IMR-90 (cell line): ENCODE results near the gene ITFG2. TPM values are rescaled to one million over a fixed set of nuclear protein-coding genes. Genes with fewer than 3 reads are reported as not detected.

ENCODE experiments used
- ATAC-seq: fragments of 200-7000 bp; cut with Tn5 transposase; 2 replicates; pipeline ENCODE4 v1.9.1; 2020; ENCODE audit warnings: low read depth, mild to moderate bottlenecking, moderate library complexity
- BruUV-seq: library from RNA; stranded (reverse); fragments of 400-500 nt; replicated peaks from 2 replicates; lab custom pipeline; 2021; lab: Mats Ljungman, UMichigan
- CTCF ChIA-PET: fragments of 300-600 bp; formaldehyde crosslinking; extraction: SDS; loops from one replicate; lab custom pipeline; 2021; ENCODE audit warnings: antibody characterized with exemption; lab: Yijun Ruan, JAX
- POLR2A ChIA-PET: fragments of 300-600 bp; sonication (Branson Sonifier 250); formaldehyde crosslinking; loops from one replicate; lab custom pipeline; 2022; ENCODE audit warnings: antibody characterized with exemption; ENCODE audit not compliant: unreplicated experiment; lab: Charles Lee
- DNase-seq: peaks from one replicate; pipeline ENCODE4 v3.0.0; 2013
- H2AFZ ChIP-seq: replicated peaks from 2 replicates; pipeline ENCODE3; 2013; ENCODE audit warnings: low read length, mild to moderate bottlenecking; ENCODE audit not compliant: poor library complexity
- H2AK5ac ChIP-seq: 2 replicates; pipeline ENCODE4 v1.6.1; 2013; ENCODE audit warnings: low read depth, low read length, inconsistent platforms
- H2AK9ac ChIP-seq: replicated peaks from 2 replicates; pipeline ENCODE3; 2013; ENCODE audit warnings: mild to moderate bottlenecking, low read depth, low read length, moderate library complexity; ENCODE audit not compliant: poor library complexity
- H2BK120ac ChIP-seq: 2 replicates; pipeline ENCODE4 v1.6.1; 2013; ENCODE audit warnings: low read depth, low read length, inconsistent platforms
- H2BK15ac ChIP-seq: 3 replicates; pipeline ENCODE4 v1.6.1; 2013; ENCODE audit warnings: low read depth, low read length, inconsistent platforms
- H2BK20ac ChIP-seq: 2 replicates; pipeline ENCODE4 v1.6.1; 2013; ENCODE audit warnings: low read depth, mild to moderate bottlenecking, inconsistent platforms, low read length, moderate library complexity
- H2BK5ac ChIP-seq: 2 replicates; pipeline ENCODE4 v1.6.1; 2013; ENCODE audit warnings: mild to moderate bottlenecking, low read depth, low read length, inconsistent platforms; ENCODE audit not compliant: poor library complexity, severe bottlenecking
- H3K14ac ChIP-seq: replicated peaks from 2 replicates; pipeline ENCODE4 v1.6.1; 2013; ENCODE audit warnings: low read depth, low read length, inconsistent platforms
- H3K18ac ChIP-seq: 2 replicates; pipeline ENCODE4 v1.6.1; 2013; ENCODE audit warnings: low read depth, low read length, control low read depth
- H3K23ac ChIP-seq: 2 replicates; pipeline ENCODE4 v1.6.1; 2013; ENCODE audit warnings: low read depth, low read length, inconsistent platforms
- H3K27ac ChIP-seq: 2 replicates; pipeline ENCODE4 v1.5.1; 2013; ENCODE audit warnings: mild to moderate bottlenecking, control low read depth, low read length; ENCODE audit not compliant: insufficient read depth
- H3K27me3 ChIP-seq: 2 replicates; pipeline ENCODE4 v1.6.1; 2013; ENCODE audit warnings: low read length; ENCODE audit not compliant: control insufficient read depth, insufficient read depth
- H3K36me3 ChIP-seq: 2 replicates; pipeline ENCODE4 v1.6.1; 2013; ENCODE audit warnings: low read length, mixed read lengths; ENCODE audit not compliant: control insufficient read depth, insufficient read depth
- H3K4ac ChIP-seq: 2 replicates; pipeline ENCODE4 v1.6.1; 2013; ENCODE audit warnings: low read depth, low read length, inconsistent platforms
- H3K4me1 ChIP-seq: 2 replicates; pipeline ENCODE4 v1.6.1; 2013; ENCODE audit warnings: low read length, mixed read lengths; ENCODE audit not compliant: control insufficient read depth, insufficient read depth
- H3K4me2 ChIP-seq: 2 replicates; pipeline ENCODE4 v1.6.1; 2013; ENCODE audit warnings: low read depth, mild to moderate bottlenecking, control low read depth, low read length, moderate library complexity
- H3K4me3 ChIP-seq: 2 replicates; pipeline ENCODE4 v1.5.1; 2013; ENCODE audit warnings: low read depth, mild to moderate bottlenecking, control low read depth, low read length, moderate library complexity; ENCODE audit not compliant: insufficient read depth
- H3K56ac ChIP-seq: 2 replicates; pipeline ENCODE4 v1.6.1; 2013; ENCODE audit warnings: low read length, inconsistent platforms; ENCODE audit not compliant: insufficient read depth; ENCODE audit errors: extremely low read depth
- H3K79me1 ChIP-seq, 2 experiments: 2 replicates each; pipeline ENCODE4 v1.6.1; 2013; ENCODE audit warnings: low read length in 2 of 2, inconsistent platforms in 1 of 2, low read depth in 1 of 2
- H3K9ac ChIP-seq: 2 replicates; pipeline ENCODE4 v1.6.1; 2013; ENCODE audit warnings: low read depth, low read length, control low read depth
- H3K9me1 ChIP-seq: 2 replicates; pipeline ENCODE4 v1.6.1; 2013; ENCODE audit warnings: low read length, inconsistent platforms; ENCODE audit not compliant: insufficient read depth
- H3K9me3 ChIP-seq: 2 replicates; pipeline ENCODE4 v1.6.1; 2013; ENCODE audit warnings: low read length; ENCODE audit not compliant: control insufficient read depth, insufficient read depth
- H4K20me1 ChIP-seq: 2 replicates; pipeline ENCODE4 v1.6.1; 2013; ENCODE audit warnings: low read length, inconsistent platforms; ENCODE audit not compliant: insufficient read depth
- H4K5ac ChIP-seq: 2 replicates; pipeline ENCODE4 v1.6.1; 2013; ENCODE audit warnings: mild to moderate bottlenecking, low read depth, low read length, control low read depth
- H4K8ac ChIP-seq, 2 experiments: 2 replicates each; pipeline ENCODE4 v1.6.1; 2013; ENCODE audit warnings: low read depth in 2 of 2, low read length in 2 of 2, control low read depth in 1 of 2, inconsistent platforms in 1 of 2
- H4K91ac ChIP-seq: 2 replicates; pipeline ENCODE4 v1.6.1; 2013; ENCODE audit warnings: low read depth, low read length, inconsistent platforms; ENCODE audit not compliant: insufficient read depth
- CHD1 ChIP-seq: IDR thresholded peaks from 2 replicates; pipeline ENCODE4 v1.6.1; 2012; ENCODE audit warnings: low read depth, low read length, improper control_type of control experiment
- CTCF ChIP-seq: conservative IDR thresholded peaks from 2 replicates; pipeline ENCODE4 v1.5.1; 2012; ENCODE audit warnings: mild to moderate bottlenecking, low read depth, low read length, improper control_type of control experiment
- FOS ChIP-seq: fragments of 150-350 bp; IDR thresholded peaks from 2 replicates; pipeline ENCODE4 v1.6.1; 2016; ENCODE audit warnings: low read depth, low read length
- MAFK ChIP-seq: IDR thresholded peaks from 2 replicates; pipeline ENCODE4 v1.6.1; 2012; ENCODE audit warnings: low read depth, low read length, improper control_type of control experiment
- NFE2L2 ChIP-seq: fragments of 150-350 bp; IDR thresholded peaks from 2 replicates; pipeline ENCODE4 v1.6.1; 2016; ENCODE audit warnings: low read depth, mild to moderate bottlenecking, low read length
- POLR2A ChIP-seq: IDR thresholded peaks from 2 replicates; pipeline ENCODE4 v1.6.1; 2012; ENCODE audit warnings: mild to moderate bottlenecking, low read depth, low read length
- RAD21 ChIP-seq: IDR thresholded peaks from 2 replicates; pipeline ENCODE4 v1.6.1; 2012; ENCODE audit warnings: low read length, improper control_type of control experiment
- SMC3 ChIP-seq: fragments of 150-350 bp; IDR thresholded peaks from 2 replicates; pipeline ENCODE4 v1.6.1; 2016; ENCODE audit warnings: low read depth, mild to moderate bottlenecking, antibody characterized with exemption, low read length, moderate library complexity
- WGBS, 2 experiments: methylation state at CpG; one replicate each; pipeline versions ENCODE4 v1.1.5 to v1.1.7; 2013; ENCODE audit warnings: missing lambda C conversion rate in 2 of 2; ENCODE audit not compliant: insufficient read length in 1 of 2; ENCODE audit errors: extremely low coverage in 2 of 2; 5-methylcytosine and 5-hydroxymethylcytosine counted together
- dilution Hi-C: fragments of 300-500 bp; cut with HindIII; formaldehyde crosslinking; loops from one replicate; pipeline ENCODE4 v1.14.3; 2018; ENCODE audit warnings: low sequenced_read_pairs; ENCODE audit not compliant: unreplicated experiment
- in situ Hi-C: fragments of 300-500 bp; cut with MboI; formaldehyde crosslinking; loops from 3 replicates; pipeline ENCODE4 v1.14.3; 2019; ENCODE audit warnings: low sequenced_read_pairs, inconsistent platforms, mixed read lengths
- intact Hi-C: fragments of 100-400 bp; cut with micrococcal nuclease; formaldehyde crosslinking; loops from 2 replicates; pipeline ENCODE4 v1.10.0; 2022
- polyA plus RNA-seq, 3 experiments: library from polyadenylated mRNA; depleted of rRNA; stranded (reverse); fragments of >200 nt; gene quantifications; 2 replicates each; pipeline ENCODE4 v1.2.3, GENCODE V29; 2012; ENCODE audit warnings: low replicate concordance in 1 of 3
- total RNA-seq: library from RNA; depleted of rRNA; stranded (reverse); fragments of >200 nt; gene quantifications from 2 replicates; pipeline ENCODE4 v1.2.3, GENCODE V29; 2012

ITFG2 gene
- total and polyA plus RNA-seq, 2 of the 4 experiments (the other 2 are of a cell fraction): 20.3 to 25.5 TPM

GRCh38 chr12:2796187-2796666 is 16.2 kb upstream of the ITFG2 start:
- H3K4me1 ChIP-seq: peaks cover 4% of the 10 kb centered on the region; the same call in 1 of the 2 replicates
- TF ChIP-seq SMC3 (no peak), MAFK (no peak), CTCF (no peak), NFE2L2 (no peak), CHD1 (no peak), POLR2A (no peak), RAD21 (no peak), FOS (no peak)
- peak overlapping the region; percentile 2; the same call in 1 of the 2 replicates for H4K5ac ChIP-seq
- in situ Hi-C loops (no loop called here), intact Hi-C loops (no loop called here), dilution Hi-C loops (no loop called here)
- H3K9ac ChIP-seq: peak overlapping the region; percentile 80
- ChIA-PET POLR2A (no interaction called here), CTCF (no interaction called here)
- H3K9me1 ChIP-seq: peaks cover 8% of the 10 kb centered on the region; the same call in 1 of the 2 replicates
- H3K79me1 ChIP-seq: peaks cover 33 to 43% of the 10 kb centered on the region in 2 experiments
- H2AK9ac ChIP-seq: peak overlapping the region; percentile 47
- peak overlapping the region; percentile 1 for H2BK5ac ChIP-seq
- H3K36me3 ChIP-seq: peaks cover 33% of the 10 kb centered on the region
- WGBS, 2 experiments: 0% methylated on average over 5 of the region's 14 CpGs; no CpG with 5 or more reads in 1 of the 2 experiments
- DNase-seq: no peak
- peak overlapping the region; percentile 60 for H3K4me3 ChIP-seq
- H2BK20ac ChIP-seq: no peak overlapping the region
- H3K56ac ChIP-seq: peak overlapping the region; percentile 17; the same call in 1 of the 2 replicates
- peak overlapping the region; percentile 2; the same call in 1 of the 2 replicates for H3K18ac ChIP-seq
- H3K4me2 ChIP-seq: peak overlapping the region; percentile 90
- H3K9me3 ChIP-seq: no peaks in the 10 kb centered on the region
- H2AFZ ChIP-seq: peak overlapping the region; percentile 88
- H4K20me1 ChIP-seq: peaks cover 21% of the 10 kb centered on the region; the same call in 1 of the 2 replicates
- no peaks in the 10 kb centered on the region for H3K27me3 ChIP-seq
- H2BK15ac ChIP-seq: no peak overlapping the region
- H3K14ac ChIP-seq: peak overlapping the region; percentile 84
- peak overlapping the region; percentile 17 to 57; a peak in 2 of 4 replicates for H4K8ac ChIP-seq
- BruUV-seq: no TSS peak
- H3K27ac ChIP-seq: peak overlapping the region; percentile 38
- H2AK5ac ChIP-seq: peak overlapping the region; percentile 5; the same call in 1 of the 2 replicates
- no peak for ATAC-seq
- H2BK120ac ChIP-seq: no peak overlapping the region; the same call in 1 of the 2 replicates
- peak overlapping the region; percentile 76 for H3K23ac ChIP-seq
- peak overlapping the region; percentile 55 for H3K4ac ChIP-seq
- peak overlapping the region; percentile 31; the same call in 1 of the 2 replicates for H4K91ac ChIP-seq
